Mesangial cell (primary cell): Measurements from ENCODE around the gene TAAR8. TPM values are rescaled to one million over a fixed set of nuclear protein-coding genes. Genes with fewer than 3 reads are reported as not detected.

Source experiments
- total RNA-seq: library from RNA; depleted of rRNA; stranded (reverse); fragments of >200 nt; gene quantifications from 2 replicates; pipeline ENCODE4 v1.2.3, GENCODE V29; 2015

The TAAR8 gene, protein sequence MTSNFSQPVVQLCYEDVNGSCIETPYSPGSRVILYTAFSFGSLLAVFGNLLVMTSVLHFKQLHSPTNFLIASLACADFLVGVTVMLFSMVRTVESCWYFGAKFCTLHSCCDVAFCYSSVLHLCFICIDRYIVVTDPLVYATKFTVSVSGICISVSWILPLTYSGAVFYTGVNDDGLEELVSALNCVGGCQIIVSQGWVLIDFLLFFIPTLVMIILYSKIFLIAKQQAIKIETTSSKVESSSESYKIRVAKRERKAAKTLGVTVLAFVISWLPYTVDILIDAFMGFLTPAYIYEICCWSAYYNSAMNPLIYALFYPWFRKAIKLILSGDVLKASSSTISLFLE
- not detected in 2 replicates for total RNA-seq

DNA sequence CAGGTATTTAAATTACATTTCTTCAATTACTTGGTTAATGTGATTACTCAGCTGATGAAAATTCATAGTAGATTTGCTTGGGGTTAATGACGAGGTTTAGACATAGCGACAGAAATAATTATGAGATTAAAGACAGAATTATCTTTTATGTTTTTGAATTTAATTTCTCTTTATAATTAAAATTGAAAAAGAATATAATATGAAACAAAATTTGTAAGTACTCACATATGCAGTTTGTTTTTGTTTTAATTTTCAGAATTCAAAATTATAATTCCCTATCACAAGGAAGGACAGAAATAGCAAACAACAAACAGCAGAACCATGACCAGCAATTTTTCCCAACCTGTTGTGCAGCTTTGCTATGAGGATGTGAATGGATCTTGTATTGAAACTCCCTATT lies at the start of gene TAAR8:
TAAR8 (plus strand) TSS at position 301 of the 400 bp plus-strand sequence; CDS start at position 322, 21 bp downstream.

DNA sequence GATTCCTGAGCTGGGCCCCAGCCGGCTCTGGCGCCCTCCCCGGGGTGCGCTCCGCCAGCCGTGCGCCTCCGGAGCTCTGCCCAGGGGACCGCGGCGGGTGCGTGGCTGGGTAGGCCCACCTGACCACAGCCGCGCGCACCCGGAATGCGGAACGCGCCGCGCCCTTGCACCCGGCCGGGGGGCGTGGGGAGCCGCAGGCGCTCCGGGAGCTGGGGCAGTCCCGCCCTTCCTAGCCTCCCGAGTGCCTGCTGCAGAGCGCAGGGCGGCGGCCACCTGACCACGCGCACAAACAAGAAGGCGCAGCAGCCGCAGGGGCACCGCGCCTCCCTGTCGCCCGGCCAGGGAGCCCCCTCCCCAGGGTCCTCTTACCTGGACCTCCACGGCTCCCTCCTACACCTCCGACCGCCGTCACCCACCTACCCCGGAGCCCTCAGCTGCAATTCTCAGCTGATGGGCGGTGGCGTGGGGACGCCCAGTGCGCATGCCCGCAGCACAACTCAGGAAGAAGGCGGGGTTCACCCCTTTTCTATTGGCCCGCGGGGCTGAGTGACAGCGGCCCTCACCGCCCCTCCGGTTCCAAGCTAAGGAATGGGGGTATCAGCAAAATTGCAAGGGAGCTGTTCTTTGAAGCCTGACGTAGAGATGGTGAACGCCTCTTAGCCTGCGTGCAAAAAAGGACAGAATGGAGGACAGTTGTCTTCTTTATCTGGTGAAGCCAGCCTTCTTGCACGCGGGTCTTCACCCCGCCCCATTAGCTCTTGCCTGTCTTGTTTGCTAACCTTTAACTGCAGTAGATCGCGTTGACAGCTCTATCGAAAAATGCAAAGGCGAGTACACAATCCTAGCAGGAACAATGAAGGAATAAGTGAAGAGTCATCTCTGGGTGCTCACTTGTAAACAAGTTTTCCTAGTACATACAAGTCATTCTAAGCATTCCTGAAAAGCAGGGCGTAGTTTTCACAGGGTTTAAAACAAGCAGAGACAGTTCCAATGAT lies 39.5 kb upstream of the TAAR8 start, which contains the start of gene STX7:
STX7 (minus strand) TSS at position 479 of the 995 bp plus-strand sequence. CDS start 9,586 bp downstream, outside the sequence.

DNA sequence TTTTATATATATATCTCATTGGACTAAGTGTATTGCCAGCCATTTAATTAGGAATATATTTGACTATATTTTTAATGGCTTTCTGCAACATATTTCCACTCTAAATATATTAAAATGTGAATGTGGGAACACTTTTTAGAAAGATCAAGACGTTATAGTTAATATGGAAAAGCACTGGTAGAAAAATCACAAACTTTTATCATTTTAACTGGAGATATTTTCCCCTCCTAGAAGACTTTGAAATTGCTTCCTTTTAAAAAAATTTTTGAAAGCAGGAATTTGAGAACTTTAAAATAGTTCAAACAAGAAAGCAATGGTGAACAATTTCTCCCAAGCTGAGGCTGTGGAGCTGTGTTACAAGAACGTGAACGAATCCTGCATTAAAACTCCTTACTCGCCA lies 14.5 kb upstream of the TAAR8 start, which contains the start of gene TAAR9:
TAAR9 (plus strand) TSS at position 301 of the 400 bp plus-strand sequence; CDS start at position 314, 13 bp downstream.

DNA sequence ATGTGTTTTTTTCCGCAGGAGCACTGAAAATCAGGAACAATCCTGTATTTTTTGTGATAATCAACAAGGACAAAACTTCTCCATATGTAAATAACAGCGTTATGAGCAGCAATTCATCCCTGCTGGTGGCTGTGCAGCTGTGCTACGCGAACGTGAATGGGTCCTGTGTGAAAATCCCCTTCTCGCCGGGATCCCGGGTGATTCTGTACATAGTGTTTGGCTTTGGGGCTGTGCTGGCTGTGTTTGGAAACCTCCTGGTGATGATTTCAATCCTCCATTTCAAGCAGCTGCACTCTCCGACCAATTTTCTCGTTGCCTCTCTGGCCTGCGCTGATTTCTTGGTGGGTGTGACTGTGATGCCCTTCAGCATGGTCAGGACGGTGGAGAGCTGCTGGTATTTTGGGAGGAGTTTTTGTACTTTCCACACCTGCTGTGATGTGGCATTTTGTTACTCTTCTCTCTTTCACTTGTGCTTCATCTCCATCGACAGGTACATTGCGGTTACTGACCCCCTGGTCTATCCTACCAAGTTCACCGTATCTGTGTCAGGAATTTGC lies 17.8 kb downstream of the TAAR8 start, which contains the start of gene TAAR6:
TAAR6 (plus strand) TSS at position 102 of the 557 bp plus-strand sequence; CDS start at position 102, 0 bp downstream.

DNA sequence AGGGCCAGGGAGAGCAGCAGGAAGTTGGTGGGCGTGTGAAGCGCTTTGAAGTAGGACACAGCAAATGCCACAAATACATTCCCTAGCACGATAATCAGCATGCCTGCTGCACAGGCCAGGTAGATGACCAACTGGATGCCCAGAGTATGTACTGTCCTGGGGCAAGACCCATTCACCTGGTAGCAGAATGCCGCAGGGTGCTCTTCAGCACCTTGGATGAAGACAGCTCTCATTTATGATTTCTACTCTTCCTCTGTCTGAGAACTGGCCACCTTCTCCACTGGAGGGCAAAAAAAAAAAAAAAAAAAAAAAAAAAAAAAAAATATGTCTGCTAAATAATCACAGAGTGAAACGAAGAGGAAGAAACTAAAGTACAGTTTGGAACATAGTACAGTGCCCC lies 37.0 kb downstream of the TAAR8 start, which contains the start of gene TAAR5:
TAAR5 (minus strand) TSS at position 288 of the 400 bp plus-strand sequence; CDS start at position 233, 55 bp downstream.

Other genes starting within 250 kb of the TAAR8 start
- 50.0 and 115 TPM in 2 replicates for gene MOXD1, start 151.2 kb upstream of the TAAR8 start, total RNA-seq
- gene STX7, start 39.6 kb upstream of the TAAR8 start, total RNA-seq: 21.0 and 25.9 TPM in 2 replicates
- not detected in 2 replicates for gene TAAR9, start 14.4 kb upstream of the TAAR8 start, total RNA-seq
- not detected in 2 replicates for gene TAAR6, start 17.6 kb downstream of the TAAR8 start, total RNA-seq
- gene TAAR5, start 37.1 kb downstream of the TAAR8 start, total RNA-seq: not detected in 2 replicates
- gene TAAR2, start 71.6 kb downstream of the TAAR8 start, total RNA-seq: not detected in 2 replicates
- gene TAAR1, start 106.5 kb downstream of the TAAR8 start, total RNA-seq: not detected in 2 replicates
- not detected in 2 replicates for gene VNN1, start 161.4 kb downstream of the TAAR8 start, total RNA-seq
- not detected in 2 replicates for gene VNN2, start 205.2 kb downstream of the TAAR8 start, total RNA-seq
- gene SLC18B1, start 246.0 kb downstream of the TAAR8 start, total RNA-seq: 3.4 and 5.2 TPM in 2 replicates